ENCODE data around the gene KCNAB1.
"Not testable (repeated sequence)": the region's sequence is repeated elsewhere in the genome, so short reads cannot be mapped to it uniquely, and the experiment has no call there.

KCNAB1 gene

GRCh38 chr3:156120528-156121251, at the start of gene KCNAB1:
Gene KCNAB1 (plus strand): TSS chr3:156120578.
- DNase-seq: no peak
- in situ Hi-C loops (cut with HindIII; ENCODE audit: low pct_ligation_motif_present, low pct_unique_long_range_greater_than_20kb, low sequenced_read_pairs): no loop called here

DNA sequence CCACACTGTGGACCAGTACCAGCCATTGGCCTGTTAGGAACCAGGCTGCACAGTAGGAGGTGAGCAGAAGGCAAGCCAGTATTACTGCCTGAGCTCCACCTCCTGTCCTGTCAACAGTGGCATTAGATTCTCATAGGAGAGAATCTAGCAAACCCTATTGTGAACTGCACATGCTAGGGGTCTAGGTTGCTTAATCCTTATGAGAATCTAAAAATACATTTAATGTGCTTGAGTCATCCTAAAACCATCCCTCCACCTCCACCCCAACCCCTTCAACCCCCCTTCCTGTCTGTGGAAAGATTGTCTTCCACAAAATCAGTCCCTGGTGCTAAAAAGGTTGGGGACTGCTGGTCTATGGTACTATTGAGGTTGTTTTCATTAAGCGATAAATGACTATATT, 49.3 kb upstream of the KCNAB1 start:
- DNase-seq: no peak
- in situ Hi-C loops (cut with HindIII; ENCODE audit: low pct_ligation_motif_present, low pct_unique_long_range_greater_than_20kb, low sequenced_read_pairs): no loop called here

DNA sequence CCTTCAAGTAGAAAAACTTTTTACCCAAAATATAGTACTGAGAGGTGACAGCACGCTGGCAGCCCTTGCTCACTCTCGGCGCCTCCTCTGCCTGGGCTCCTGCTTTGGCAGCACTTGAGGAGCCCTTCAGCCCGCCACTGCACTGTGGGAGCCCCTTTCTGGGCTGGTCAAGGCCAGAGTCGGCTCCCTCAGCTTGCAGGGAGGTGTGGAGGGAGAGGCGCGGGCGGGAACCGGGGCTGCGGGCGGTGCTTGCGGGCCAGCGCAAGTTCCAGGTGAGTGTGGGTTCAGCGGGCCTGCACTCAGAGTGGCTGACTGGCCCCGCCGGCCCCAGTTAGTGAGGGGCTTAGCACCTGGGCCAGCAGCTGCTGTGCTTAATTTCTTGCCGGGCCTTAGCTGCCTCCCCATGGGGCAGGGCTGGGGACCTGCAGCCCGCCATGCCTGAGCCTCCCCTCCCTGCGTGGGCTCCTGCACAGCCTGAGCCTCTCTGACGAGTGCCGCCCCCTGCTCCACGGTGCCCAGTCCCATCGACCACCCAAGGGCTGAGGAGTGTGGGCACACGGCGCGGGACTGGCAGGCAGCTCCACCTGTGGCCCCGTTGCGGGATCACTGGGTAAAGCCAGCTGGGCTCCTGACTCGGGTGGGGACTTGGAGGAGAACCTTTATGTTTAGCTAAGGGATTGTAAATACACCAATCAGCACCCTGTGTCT, 47.3 kb upstream of the KCNAB1 start:
- DNase-seq; in situ Hi-C loops (cut with HindIII; ENCODE audit: low pct_ligation_motif_present, low pct_unique_long_range_greater_than_20kb, low sequenced_read_pairs): not testable (repeated sequence)

- no peak for DNase-seq
- in situ Hi-C loops (cut with HindIII; ENCODE audit: low pct_ligation_motif_present, low pct_unique_long_range_greater_than_20kb, low sequenced_read_pairs): no loop called here
Measured at GRCh38 chr3:156090126-156090525, 30.3 kb upstream of the KCNAB1 start.

GRCh38 chr3:156093964-156094363, 26.4 kb upstream of the KCNAB1 start:
- in situ Hi-C loops (cut with HindIII; ENCODE audit: low pct_ligation_motif_present, low pct_unique_long_range_greater_than_20kb, low sequenced_read_pairs): no loop called here
- no peak for DNase-seq

- DNase-seq: no peak
- in situ Hi-C loops (cut with HindIII; ENCODE audit: low pct_ligation_motif_present, low pct_unique_long_range_greater_than_20kb, low sequenced_read_pairs): no loop called here
Measured at GRCh38 chr3:156094391-156094790, 26.0 kb upstream of the KCNAB1 start.

- DNase-seq; in situ Hi-C loops (cut with HindIII; ENCODE audit: low pct_ligation_motif_present, low pct_unique_long_range_greater_than_20kb, low sequenced_read_pairs): not testable (repeated sequence)
Measured at GRCh38 chr3:156095652-156096051, 24.7 kb upstream of the KCNAB1 start.

DNA sequence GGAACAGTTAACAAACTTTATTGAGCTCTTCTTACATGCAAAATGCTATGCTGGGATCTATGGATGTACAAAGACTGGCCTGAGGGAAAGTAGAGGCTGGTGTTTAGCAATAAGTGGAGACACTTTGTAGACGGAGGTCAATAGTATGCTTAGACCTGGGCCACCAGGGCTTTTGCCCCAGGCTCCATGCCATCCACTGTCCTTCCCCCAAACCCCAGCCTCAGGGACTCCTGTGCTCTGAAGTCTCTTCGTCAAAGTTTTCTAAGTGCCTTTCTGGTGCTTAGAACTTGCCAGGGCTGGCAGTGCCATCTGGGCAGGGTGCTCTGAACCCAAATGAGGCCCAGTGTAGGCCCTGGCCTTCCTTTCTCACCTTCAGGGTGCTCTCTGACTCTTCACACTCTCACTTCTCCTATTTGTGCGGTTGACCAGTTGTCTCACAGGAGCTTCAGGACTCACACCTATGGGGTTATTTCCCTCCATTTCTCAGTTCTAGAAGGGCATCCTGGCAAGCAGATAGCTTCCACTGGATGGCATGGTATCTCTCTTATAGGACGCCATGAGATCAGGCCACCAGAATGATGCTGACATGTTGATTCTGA, 21.8 kb upstream of the KCNAB1 start:
- in situ Hi-C loops (cut with HindIII; ENCODE audit: low pct_ligation_motif_present, low pct_unique_long_range_greater_than_20kb, low sequenced_read_pairs): no loop called here
- no peak for DNase-seq

GRCh38 chr3:156099348-156099747, 21.0 kb upstream of the KCNAB1 start:
- in situ Hi-C loops (cut with HindIII; ENCODE audit: low pct_ligation_motif_present, low pct_unique_long_range_greater_than_20kb, low sequenced_read_pairs); DNase-seq: not testable (repeated sequence)

- in situ Hi-C loops (cut with HindIII; ENCODE audit: low pct_ligation_motif_present, low pct_unique_long_range_greater_than_20kb, low sequenced_read_pairs); DNase-seq: not testable (repeated sequence)
Measured at GRCh38 chr3:156099984-156100383, 20.4 kb upstream of the KCNAB1 start.

DNA sequence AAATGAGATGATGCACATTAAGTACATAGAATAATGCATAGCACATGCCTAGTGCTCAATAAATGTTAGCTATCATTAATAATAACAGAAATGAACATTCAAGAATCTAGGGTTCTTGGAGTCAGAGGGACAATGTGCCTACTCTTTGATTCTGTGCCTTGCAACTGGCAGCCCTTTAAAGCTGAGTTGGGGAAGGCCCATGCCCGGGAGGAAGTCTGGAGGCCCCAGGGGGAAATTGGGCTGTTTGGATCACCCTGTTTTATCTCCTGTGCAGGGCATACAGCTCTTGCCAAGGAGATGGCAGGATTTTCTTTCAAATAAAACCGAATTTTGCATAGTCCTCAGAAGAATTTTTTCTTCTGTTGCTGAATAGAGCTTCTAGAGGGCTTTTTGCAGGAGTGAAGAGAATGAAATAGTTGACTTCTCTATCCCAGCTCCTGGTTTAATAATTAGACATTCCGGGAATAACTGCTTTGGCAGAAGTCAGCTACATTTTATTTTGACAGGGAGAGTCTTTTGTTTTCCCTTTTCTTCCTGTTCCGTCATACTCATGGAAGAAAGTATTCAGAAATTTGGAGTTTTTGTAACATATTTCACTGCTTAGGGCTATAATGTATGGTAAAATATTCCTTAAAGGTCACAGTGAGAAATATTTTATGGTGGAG, 18.0 kb upstream of the KCNAB1 start:
- no peak for DNase-seq
- in situ Hi-C loops (cut with HindIII; ENCODE audit: low pct_ligation_motif_present, low pct_unique_long_range_greater_than_20kb, low sequenced_read_pairs): no loop called here

DNA sequence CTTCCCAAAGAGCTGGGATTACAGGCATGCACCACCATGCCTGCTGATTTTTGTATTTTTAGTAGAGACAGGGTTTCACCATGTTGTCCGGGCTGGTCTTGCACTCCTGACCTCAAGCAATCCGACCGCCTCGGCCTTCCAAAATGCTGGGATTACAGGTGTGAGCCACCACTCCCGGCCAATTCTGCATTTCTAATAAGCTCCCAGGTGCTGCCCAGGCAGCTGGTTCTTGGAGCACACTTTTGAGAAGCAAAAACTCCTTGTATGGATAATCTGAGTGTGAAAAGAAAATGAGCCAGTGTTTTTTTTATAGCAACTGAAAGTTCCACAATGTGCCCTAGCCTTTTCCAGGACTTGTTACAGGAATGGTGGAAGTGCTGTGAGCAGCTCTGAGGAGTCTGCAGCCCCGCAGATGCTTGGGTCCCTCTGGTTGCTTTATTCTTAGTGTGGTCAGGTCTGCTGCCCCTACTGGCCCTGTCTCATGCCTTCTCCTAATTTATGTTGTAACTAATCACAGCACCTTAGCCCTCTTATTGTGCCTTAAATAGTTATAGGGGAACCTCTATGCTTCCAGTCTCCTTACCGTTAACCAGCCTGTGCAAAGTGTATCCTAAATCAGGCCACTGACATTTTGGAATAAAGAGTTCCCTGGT, 13.5 kb upstream of the KCNAB1 start:
- in situ Hi-C loops (cut with HindIII; ENCODE audit: low pct_ligation_motif_present, low pct_unique_long_range_greater_than_20kb, low sequenced_read_pairs): no loop called here
- DNase-seq: no peak

DNA sequence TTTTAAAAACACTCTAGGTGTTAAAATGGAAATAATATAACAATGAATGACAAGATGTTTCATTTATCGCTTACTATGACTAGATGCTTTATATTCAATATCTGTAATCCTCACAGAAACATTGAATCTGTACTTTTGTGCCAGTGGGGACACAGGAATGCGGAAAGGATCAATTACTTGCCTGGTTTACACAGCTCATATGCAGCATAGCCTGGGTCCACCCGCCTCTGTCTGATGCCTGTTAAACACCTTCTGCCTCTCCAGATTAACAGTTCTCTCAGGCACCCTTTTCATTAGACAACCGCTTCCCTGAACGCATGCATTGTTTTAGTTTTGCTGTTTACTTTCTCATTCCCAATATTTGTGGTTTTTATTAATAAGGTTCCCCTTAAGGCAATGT, 12.9 kb upstream of the KCNAB1 start:
- DNase-seq: no peak
- in situ Hi-C loops (cut with HindIII; ENCODE audit: low pct_ligation_motif_present, low pct_unique_long_range_greater_than_20kb, low sequenced_read_pairs): no loop called here

GRCh38 chr3:156108616-156109015, 11.8 kb upstream of the KCNAB1 start:
- in situ Hi-C loops (cut with HindIII; ENCODE audit: low pct_ligation_motif_present, low pct_unique_long_range_greater_than_20kb, low sequenced_read_pairs): no loop called here

GRCh38 chr3:156109989-156110388, 10.4 kb upstream of the KCNAB1 start:
- DNase-seq: no peak
- in situ Hi-C loops (cut with HindIII; ENCODE audit: low pct_ligation_motif_present, low pct_unique_long_range_greater_than_20kb, low sequenced_read_pairs): no loop called here

More at GRCh38 chr3:156108616-156109015, 11.8 kb upstream of the KCNAB1 start:
- DNase-seq: no peak

GRCh38 chr3:156126467-156126866, 6.1 kb downstream of the KCNAB1 start:
- in situ Hi-C loops (cut with HindIII; ENCODE audit: low pct_ligation_motif_present, low pct_unique_long_range_greater_than_20kb, low sequenced_read_pairs): no loop called here
- no peak for DNase-seq

- in situ Hi-C loops (cut with HindIII; ENCODE audit: low pct_ligation_motif_present, low pct_unique_long_range_greater_than_20kb, low sequenced_read_pairs): no loop called here
Measured at GRCh38 chr3:156131241-156131640, 10.9 kb downstream of the KCNAB1 start.

DNA sequence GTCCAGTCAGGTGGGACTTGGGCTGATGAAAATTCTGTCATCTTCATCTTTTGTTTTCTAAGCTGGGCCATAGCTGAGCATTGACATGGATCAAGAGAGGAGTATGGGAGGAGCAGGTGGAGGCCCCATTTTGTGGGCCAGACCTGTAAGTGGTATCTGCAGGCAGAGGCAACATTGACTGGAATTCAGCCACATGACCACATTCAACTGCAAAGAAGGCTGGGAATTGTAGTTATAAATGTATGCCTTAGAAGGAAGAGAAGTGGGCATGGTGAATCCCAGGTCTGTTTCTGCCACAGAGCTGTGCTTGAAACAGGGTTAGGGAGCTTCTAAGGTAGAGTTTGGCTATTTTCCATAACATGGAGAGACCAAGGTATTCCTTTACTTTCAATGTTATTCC, 11.4 kb downstream of the KCNAB1 start:
- no peak for DNase-seq
- in situ Hi-C loops (cut with HindIII; ENCODE audit: low pct_ligation_motif_present, low pct_unique_long_range_greater_than_20kb, low sequenced_read_pairs): no loop called here

More at GRCh38 chr3:156131241-156131640, 10.9 kb downstream of the KCNAB1 start:
- DNase-seq: no peak

DNA sequence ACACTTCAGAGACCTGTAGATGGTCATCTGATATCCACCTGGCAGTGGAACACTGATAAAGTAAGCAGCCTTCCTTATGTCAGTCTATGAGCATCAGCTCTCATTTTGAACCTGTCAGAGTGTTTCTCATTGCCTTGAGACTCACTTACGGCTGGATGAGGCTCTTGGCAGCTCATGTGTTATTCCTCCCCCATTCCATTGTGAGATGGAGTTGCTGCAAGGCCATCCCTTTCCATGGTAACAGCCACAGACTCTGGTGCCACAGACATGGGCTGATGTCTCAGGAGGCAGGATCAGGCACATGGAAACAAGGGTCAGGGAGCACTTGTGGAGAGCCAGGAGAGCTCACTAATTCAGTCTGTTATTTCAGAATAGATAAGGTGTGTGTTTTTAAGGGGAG, 11.9 kb downstream of the KCNAB1 start:
- no peak for DNase-seq
- in situ Hi-C loops (cut with HindIII; ENCODE audit: low pct_ligation_motif_present, low pct_unique_long_range_greater_than_20kb, low sequenced_read_pairs): no loop called here
